ENCODE data around the gene PTPN3. TPM values are rescaled to one million over a fixed set of nuclear protein-coding genes. Genes with fewer than 3 reads are reported as not detected.

The PTPN3 gene
- total and polyA plus RNA-seq, 10 of the 15 experiments (the other 5 are each of a cell fraction or from before 2014, with no cell fraction given) = 0.18 to 1.3 (median 0.39) TPM

GRCh38 chr9:109482391-109482916, 15.7 kb downstream of the PTPN3 start (continued):
- TF ChIP-seq, protein P1, sequence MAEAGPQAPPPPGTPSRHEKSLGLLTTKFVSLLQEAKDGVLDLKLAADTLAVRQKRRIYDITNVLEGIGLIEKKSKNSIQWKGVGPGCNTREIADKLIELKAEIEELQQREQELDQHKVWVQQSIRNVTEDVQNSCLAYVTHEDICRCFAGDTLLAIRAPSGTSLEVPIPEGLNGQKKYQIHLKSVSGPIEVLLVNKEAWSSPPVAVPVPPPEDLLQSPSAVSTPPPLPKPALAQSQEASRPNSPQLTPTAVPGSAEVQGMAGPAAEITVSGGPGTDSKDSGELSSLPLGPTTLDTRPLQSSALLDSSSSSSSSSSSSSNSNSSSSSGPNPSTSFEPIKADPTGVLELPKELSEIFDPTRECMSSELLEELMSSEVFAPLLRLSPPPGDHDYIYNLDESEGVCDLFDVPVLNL (IDR thresholded peaks at IDR 0.05; ENCODE audit: low read depth, low read length) = no peak
- TF ChIP-seq ZBED1 (IDR thresholded peaks at IDR 0.05; ENCODE audit: borderline replicate concordance) = no peak
- TF ChIP-seq SMAD5 (IDR thresholded peaks at IDR 0.05; ENCODE audit: low read depth) = no peak
- no peak for TF ChIP-seq USF2 (IDR thresholded peaks at IDR 0.05; ENCODE audit: borderline replicate concordance, low read depth, low read length)
- TF ChIP-seq PKNOX1 (IDR thresholded peaks at IDR 0.05) = no peak
- TF ChIP-seq RFX5 (IDR thresholded peaks at IDR 0.05; ENCODE audit: low read depth, low read length) = no peak
- TF ChIP-seq ESRRA (IDR thresholded peaks at IDR 0.05; ENCODE audit: low read length) = no peak

GRCh38 chr9:109481856-109482255, 16.3 kb downstream of the PTPN3 start:
- SMC1A ChIA-PET (ENCODE audit: uncharacterized antibody, unreplicated experiment) = no interaction called here
- intact Hi-C loops (cut with micrococcal nuclease; ENCODE audit: unreplicated experiment) = no loop called here
- POLR2A ChIA-PET = no interaction called here
- TF ChIP-seq FOXK2 (IDR thresholded peaks at IDR 0.05) (no peak), ATF2 (IDR thresholded peaks at IDR 0.05; ENCODE audit: low read length) (no peak), ZSCAN29 (IDR thresholded peaks at IDR 0.05) (no peak), NFYB (IDR thresholded peaks at IDR 0.05; ENCODE audit: insufficient read depth, low read depth, low read length) (no peak), CBX3 (IDR thresholded peaks at IDR 0.05; ENCODE audit: borderline replicate concordance, low read depth) (no peak), E2F8 (IDR thresholded peaks at IDR 0.05; ENCODE audit: low read depth, partially characterized antibody) (no peak), HDAC2 (IDR thresholded peaks at IDR 0.05) (no peak)
- TF ChIP-seq, protein P2, sequence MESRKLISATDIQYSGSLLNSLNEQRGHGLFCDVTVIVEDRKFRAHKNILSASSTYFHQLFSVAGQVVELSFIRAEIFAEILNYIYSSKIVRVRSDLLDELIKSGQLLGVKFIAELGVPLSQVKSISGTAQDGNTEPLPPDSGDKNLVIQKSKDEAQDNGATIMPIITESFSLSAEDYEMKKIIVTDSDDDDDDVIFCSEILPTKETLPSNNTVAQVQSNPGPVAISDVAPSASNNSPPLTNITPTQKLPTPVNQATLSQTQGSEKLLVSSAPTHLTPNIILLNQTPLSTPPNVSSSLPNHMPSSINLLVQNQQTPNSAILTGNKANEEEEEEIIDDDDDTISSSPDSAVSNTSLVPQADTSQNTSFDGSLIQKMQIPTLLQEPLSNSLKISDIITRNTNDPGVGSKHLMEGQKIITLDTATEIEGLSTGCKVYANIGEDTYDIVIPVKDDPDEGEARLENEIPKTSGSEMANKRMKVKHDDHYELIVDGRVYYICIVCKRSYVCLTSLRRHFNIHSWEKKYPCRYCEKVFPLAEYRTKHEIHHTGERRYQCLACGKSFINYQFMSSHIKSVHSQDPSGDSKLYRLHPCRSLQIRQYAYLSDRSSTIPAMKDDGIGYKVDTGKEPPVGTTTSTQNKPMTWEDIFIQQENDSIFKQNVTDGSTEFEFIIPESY (IDR thresholded peaks at IDR 0.05) = no peak

More at GRCh38 chr9:109481856-109482255, 16.3 kb downstream of the PTPN3 start:
- DNase-seq (ENCODE audit: low read depth, low spot score) = no peak
- no peaks in the 10 kb centered on the region for H3K36me3 ChIP-seq (ENCODE audit: control insufficient read depth in 2 of 2, insufficient read depth in 2 of 2, low read length in 1 of 2)
- no peaks in the 10 kb centered on the region; the same call in 1 of the 2 replicates for H3K4me1 ChIP-seq (ENCODE audit: control insufficient read depth, insufficient read depth, low read length)
- CTCF ChIA-PET = no interaction called here
- no peaks in the 10 kb centered on the region for H3K79me2 ChIP-seq (ENCODE audit: control insufficient read depth, insufficient read depth, low read length)
- H2AFZ ChIP-seq (ENCODE audit: control insufficient read depth, low read depth, low read length) = no peak overlapping the region
- no peak overlapping the region for H3K4me2 ChIP-seq (ENCODE audit: control insufficient read depth, insufficient read depth)
- 33% methylated on average over 7 of the region's 7 CpGs for WGBS (ENCODE audit: insufficient coverage, insufficient replicate concordance, low lambda C conversion rate, missing lambda C conversion rate)
- RAD21 ChIA-PET (ENCODE audit: unreplicated experiment) = no interaction called here
- H3K9me3 ChIP-seq (replicated peaks; ENCODE audit: control insufficient read depth, insufficient read depth, low read length) = no peaks in the 10 kb centered on the region
- H3K4me3 ChIP-seq = no peak overlapping the region
- no peaks in the 10 kb centered on the region for H4K20me1 ChIP-seq (ENCODE audit: control insufficient read depth, insufficient read depth)
- peaks cover 4 to 6% of the 10 kb centered on the region in 2 experiments; a peak in 2 of 4 replicates for H3K27me3 ChIP-seq (replicated peaks in 1 of 2; ENCODE audit: control insufficient read depth in 2 of 2, insufficient read depth in 2 of 2, low read length in 1 of 2)
- H3K9ac ChIP-seq (ENCODE audit: control insufficient read depth, insufficient read depth, low read length) = no peak overlapping the region
- no peak for ATAC-seq
- H3K27ac ChIP-seq (ENCODE audit: control insufficient read depth, insufficient read depth) = no peak overlapping the region
- in situ Hi-C loops (cut with MboI) = no loop called here
- no peak for FAIRE-seq
- BruUV-seq (replicated peaks) = no TSS peak

Measured in GM12878 (cell line).